GM12878 (cell line): ENCODE results near the gene SORBS1. TPM values are rescaled to one million over a fixed set of nuclear protein-coding genes. Genes with fewer than 3 reads are reported as not detected.

Experiments
- ATAC-seq: fragments of 200-7000 bp; cut with Tn5 transposase; 3 replicates; pipeline ENCODE4 v1.9.1; 2020; ENCODE audit warnings: mild to moderate bottlenecking, moderate library complexity
- BruUV-seq: library from RNA; stranded (reverse); fragments of 400-500 nt; replicated peaks from 2 replicates; lab custom pipeline; 2021; lab: Mats Ljungman, UMichigan
- CTCF ChIA-PET: fragments of 300-600 bp; sonication (Branson Sonifier 250); formaldehyde crosslinking; extraction: SDS; loops from one replicate; lab custom pipeline; 2021; ENCODE audit warnings: inconsistent platforms; lab: Yijun Ruan, JAX
- POLR2A ChIA-PET: fragments of 350-600 bp; formaldehyde crosslinking; extraction: SDS; loops from one replicate; lab custom pipeline; 2021; ENCODE audit warnings: inconsistent platforms; lab: Charles Lee
- RAD21 ChIA-PET: fragments of 300-600 bp; sonication (Branson Sonifier 250); formaldehyde crosslinking; loops from one replicate; lab custom pipeline; 2023; ENCODE audit warnings: antibody characterized with exemption; ENCODE audit not compliant: unreplicated experiment; lab: Charles Lee
- SMC1A ChIA-PET: fragments of 300-600 bp; sonication (Branson Sonifier 250); formaldehyde crosslinking; loops from one replicate; lab custom pipeline; 2023; ENCODE audit not compliant: unreplicated experiment, uncharacterized antibody; lab: Charles Lee
- DNase-seq: peaks from one replicate; pipeline ENCODE4 v3.0.0-alpha.2; 2011; ENCODE audit warnings: low read depth, low spot score
- FAIRE-seq: peaks from 3 replicates; lab custom pipeline; 2011; peaks lifted over from hg19 to GRCh38; lab: Jason Lieb, UNC
- H2AFZ ChIP-seq: 2 replicates; pipeline ENCODE4 v1.6.0; 2011; ENCODE audit warnings: low read depth, low read length, control low read depth; ENCODE audit not compliant: control insufficient read depth
- H3K27ac ChIP-seq: 2 replicates; pipeline ENCODE4 v1.5.1; 2011; ENCODE audit warnings: control low read depth; ENCODE audit not compliant: control insufficient read depth, insufficient read depth
- H3K27me3 ChIP-seq, 2 experiments: replicated peaks in 1 of 2; 2 replicates each; pipeline versions ENCODE4 v1.6.0 to v1.6.1; 2011; ENCODE audit warnings: low read length in 1 of 2; ENCODE audit not compliant: control insufficient read depth in 2 of 2, insufficient read depth in 2 of 2
- H3K36me3 ChIP-seq, 2 experiments: 2 replicates each; pipeline ENCODE4 v1.5.1; 2011; ENCODE audit warnings: low read length in 1 of 2; ENCODE audit not compliant: control insufficient read depth in 2 of 2, insufficient read depth in 2 of 2
- H3K4me1 ChIP-seq: 2 replicates; pipeline ENCODE4 v1.6.1; 2011; ENCODE audit warnings: mild to moderate bottlenecking, low read length, moderate library complexity, mixed read lengths; ENCODE audit not compliant: control insufficient read depth, insufficient read depth
- H3K4me2 ChIP-seq: 2 replicates; pipeline ENCODE4 v1.6.0; 2011; ENCODE audit warnings: control low read depth; ENCODE audit not compliant: control insufficient read depth, insufficient read depth
- H3K4me3 ChIP-seq: fragments of 200-600 bp; sonication (generic); 2 replicates; pipeline ENCODE4 v1.5.1; 2016
- H3K79me2 ChIP-seq: 2 replicates; pipeline ENCODE4 v1.6.0; 2011; ENCODE audit warnings: low read length; ENCODE audit not compliant: control insufficient read depth, insufficient read depth
- H3K9ac ChIP-seq: 2 replicates; pipeline ENCODE4 v1.8.0; 2011; ENCODE audit warnings: low read length, control low read depth, mixed read lengths; ENCODE audit not compliant: control insufficient read depth, insufficient read depth
- H3K9me3 ChIP-seq: replicated peaks from 3 replicates; pipeline ENCODE4 v1.5.1; 2011; ENCODE audit warnings: mild to moderate bottlenecking, low read length; ENCODE audit not compliant: control insufficient read depth, insufficient read depth
- H4K20me1 ChIP-seq: 2 replicates; pipeline ENCODE4 v1.6.0; 2011; ENCODE audit not compliant: control insufficient read depth, insufficient read depth
- CBFB ChIP-seq: IDR thresholded peaks from 2 replicates; pipeline ENCODE4 v1.6.1; 2016; ENCODE audit warnings: antibody characterized with exemption, low read depth
- CHD1 ChIP-seq: IDR thresholded peaks from 2 replicates; pipeline ENCODE4 v1.6.1; 2012; ENCODE audit warnings: low read depth, low read length, improper control_type of control experiment
- CREB1 ChIP-seq: IDR thresholded peaks from 2 replicates; pipeline ENCODE4 v1.6.1; 2012; ENCODE audit warnings: low read depth, mild to moderate bottlenecking, inconsistent platforms
- FOXM1 ChIP-seq: IDR thresholded peaks from 2 replicates; pipeline ENCODE4 v1.6.1; 2012; ENCODE audit warnings: low read depth, mild to moderate bottlenecking, inconsistent platforms, low read length, moderate library complexity
- IKZF2 ChIP-seq, 2 experiments: fragments of 450-650 bp; IDR thresholded peaks; 2 replicates each; pipeline ENCODE4 v1.6.1; 2017; ENCODE audit warnings: mild to moderate bottlenecking in 2 of 2, moderate library complexity in 2 of 2
- NFYB ChIP-seq: IDR thresholded peaks from 2 replicates; pipeline ENCODE4 v1.6.1; 2011; ENCODE audit warnings: low read depth, mild to moderate bottlenecking, low read length, improper control_type of control experiment, moderate library complexity; ENCODE audit not compliant: insufficient read depth
- PAX8 ChIP-seq: fragments of 450-650 bp; IDR thresholded peaks from 2 replicates; pipeline ENCODE4 v1.6.1; 2017; ENCODE audit warnings: mild to moderate bottlenecking, moderate library complexity
- SIX5 ChIP-seq: IDR thresholded peaks from 2 replicates; pipeline ENCODE4 v1.6.1; 2011; ENCODE audit warnings: mild to moderate bottlenecking, low read depth, low read length, moderate library complexity; ENCODE audit not compliant: severe bottlenecking
- TARDBP ChIP-seq: IDR thresholded peaks from 2 replicates; pipeline ENCODE4 v1.6.1; 2016; ENCODE audit warnings: borderline replicate concordance
- USF2 ChIP-seq: IDR thresholded peaks from 2 replicates; pipeline ENCODE4 v1.6.1; 2011; ENCODE audit warnings: low read depth, low read length, improper control_type of control experiment, borderline replicate concordance
- ZNF274 ChIP-seq: IDR thresholded peaks from one replicate; pipeline ENCODE4 v1.8.0; 2011; ENCODE audit not compliant: insufficient read length, insufficient read depth
- WGBS: methylation state at CpG from one replicate; pipeline ENCODE4 v1.1.6; 2016; ENCODE audit warnings: low lambda C conversion rate; ENCODE audit not compliant: insufficient replicate concordance, insufficient coverage; ENCODE audit errors: missing lambda C conversion rate; 5-methylcytosine and 5-hydroxymethylcytosine counted together
- in situ Hi-C: fragments of 300-500 bp; cut with MboI; formaldehyde crosslinking; loops from 9 replicates; pipeline ENCODE4 v1.14.3; 2018; ENCODE audit warnings: mixed read lengths
- intact Hi-C: fragments of 100-400 bp; cut with micrococcal nuclease; formaldehyde crosslinking; loops from one replicate; pipeline ENCODE4 v1.14.2; 2022; ENCODE audit not compliant: unreplicated experiment
- polyA plus RNA-seq, 11 experiments: library from polyadenylated mRNA; depleted of rRNA in 4 of 11; unstranded in 6 of 11; stranded (reverse) in 5 of 11; fragments of >200 nt; fragmentation: Nextera tagmentation in 4 of 11; fragmentation: Illumina TruSeq in 1 of 11; extraction: Ambion mirVana in 4 of 11; extraction: Trizol in 1 of 11; gene quantifications; 1 replicate in 1 of 11; 2 replicates in 10 of 11; pipeline versions ENCODE4 v1.2.1 to v1.2.3, GENCODE V29; 2011 to 2016; ENCODE audit warnings: inconsistent platforms in 2 of 11, missing spikeins in 2 of 11, low read depth in 1 of 11
- total RNA-seq, 4 experiments: library from RNA; depleted of rRNA in 3 of 4; stranded (reverse); fragments of >200 nt in 3 of 4; fragmentation: Illumina TruSeq in 1 of 4; extraction: Trizol in 1 of 4; gene quantifications; 2 replicates each; pipeline versions ENCODE4 v1.2.1 to v1.2.3, GENCODE V29; 2013 to 2021

SORBS1 gene
- total and polyA plus RNA-seq, 10 of the 15 experiments (the other 5 are each of a cell fraction or from before 2014, with no cell fraction given): 0.13 to 0.75 (median 0.39) TPM

- Histone ChIP-seq H3K9ac (no peak overlapping the region), H3K4me1 (no peaks in the 10 kb centered on the region), H3K4me3 (no peak overlapping the region), H3K79me2 (no peaks in the 10 kb centered on the region), H3K27ac (no peak overlapping the region), H3K36me3 (no peaks in the 10 kb centered on the region), H2AFZ (no peak overlapping the region), H3K27me3 (no peaks in the 10 kb centered on the region), H4K20me1 (no peaks in the 10 kb centered on the region), H3K4me2 (no peak overlapping the region), H3K9me3 (no peaks in the 10 kb centered on the region)
- WGBS: 76% methylated on average over 11 of the region's 11 CpGs
- FAIRE-seq: no peak
- no peak for ATAC-seq
- in situ Hi-C loops: no loop called here
- ChIA-PET RAD21 (no interaction called here), POLR2A (no interaction called here), CTCF (interaction anchor here (0.7 to 1.0 kb wide), 2 partner anchors 39 to 51 kb away, joined by 3 read pairs; no protein-coding TSS in a partner anchor), SMC1A (interaction anchor here (0.6 to 1.1 kb wide), 2 partner anchors 51 to 1639 kb away, joined by 3 to 5 read pairs; no protein-coding TSS in a partner anchor)
- DNase-seq: no peak
- TF ChIP-seq CREB1: no peak
- no peak for TF ChIP-seq ZNF274
- TF ChIP-seq TARDBP: no peak
- TF ChIP-seq CBFB: no peak
- TF ChIP-seq SIX5: no peak
- no peak for TF ChIP-seq NFYB
- TF ChIP-seq IKZF2 (IDR thresholded peaks at IDR 0.05): no peak
- no peak for TF ChIP-seq CHD1
- no peak for TF ChIP-seq FOXM1
- TF ChIP-seq PAX8: no peak
- no peak for TF ChIP-seq USF2
- intact Hi-C loops: no loop called here
- BruUV-seq: no TSS peak
Measured at GRCh38 chr10:95324436-95325268, 236.5 kb downstream of the SORBS1 start.
